Testis (tissue), 2 donors: ENCODE measurements around the gene OR52I2.

ENCODE experiments used
- CTCF ChIP-seq, 3 experiments: fragments of 450-650 bp in 2 of 3; fragments of 200-600 bp in 1 of 3; sonication (generic) in 1 of 3; IDR thresholded peaks; one replicate each; pipeline ENCODE4 v1.5.1; 2016 to 2019; ENCODE audit warnings: antibody characterized with exemption in 3 of 3, mild to moderate bottlenecking in 2 of 3, moderate library complexity in 1 of 3
- POLR2A ChIP-seq: fragments of 450-650 bp; IDR thresholded peaks from one replicate; pipeline ENCODE4 v1.6.1; 2017; ENCODE audit warnings: antibody characterized with exemption, mild to moderate bottlenecking, moderate library complexity

DNA sequence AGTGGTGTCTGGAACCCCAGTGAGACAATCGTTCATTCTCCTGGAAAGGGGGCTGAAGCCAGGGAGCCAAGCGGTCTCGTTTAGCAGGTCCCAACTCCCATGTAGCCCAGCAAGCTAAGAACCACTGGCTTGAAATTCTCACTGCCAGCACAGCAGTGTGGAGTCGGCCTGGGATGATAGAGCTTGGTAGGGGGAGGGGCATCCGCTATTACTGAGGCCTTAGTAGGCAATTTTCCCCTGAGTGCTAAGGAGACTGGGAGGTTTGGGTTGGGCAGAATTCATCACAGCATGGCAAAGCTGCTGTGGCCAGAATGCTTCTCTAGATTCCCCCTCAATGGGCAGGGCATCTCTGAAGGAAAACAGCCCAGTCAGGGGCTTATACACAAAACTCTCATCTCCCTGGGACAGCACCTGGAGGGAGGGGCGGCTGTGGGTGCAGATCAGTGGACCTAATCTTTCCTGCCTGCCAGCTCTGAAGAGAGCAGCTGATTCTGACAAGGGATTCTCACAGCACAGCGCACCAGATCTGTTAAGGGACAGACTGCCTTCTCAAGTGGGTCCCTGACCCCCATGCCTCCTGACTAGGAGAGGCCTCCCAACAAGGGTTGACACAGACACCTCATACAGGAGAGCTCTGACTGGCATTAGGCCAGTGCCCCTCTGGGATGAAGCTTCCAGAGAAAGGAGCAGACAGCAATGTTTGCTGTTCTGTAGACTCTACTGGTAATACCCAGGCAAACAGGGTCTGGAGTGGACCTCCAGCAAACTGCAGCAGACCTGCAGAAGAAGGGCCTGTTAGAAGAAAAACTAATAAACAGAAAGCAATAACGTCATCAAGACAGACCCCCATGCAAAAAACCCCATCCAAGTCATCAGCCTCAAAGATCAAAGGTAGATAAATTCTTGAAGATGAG is 21.8 kb upstream of the OR52I2 start:
- no peak for TF ChIP-seq POLR2A
- no peak for TF ChIP-seq CTCF (IDR thresholded peaks at IDR 0.05)
